Hepatic stellate cell (primary cell): ENCODE data around the gene KLK8.

Experiments used
- DNase-seq: peaks from one replicate; pipeline ENCODE4 v3.0.0; 2011; ENCODE audit warnings: low spot score

The KLK8 gene

GRCh38 chr19:51001515-51001914, at the start of gene KLK8:
Gene KLK8, minus strand, starts transcription at chr19:51001604. Its CDS starts 437 bp downstream, at chr19:51001167.
- no peak for DNase-seq

GRCh38 chr19:51047031-51047335, 45.6 kb upstream of the KLK8 start:
- no peak for DNase-seq

- no peak for DNase-seq
Observed at GRCh38 chr19:51044327-51044726, 42.9 kb upstream of the KLK8 start.

- DNase-seq = no peak
Observed at GRCh38 chr19:51043497-51043896, 42.1 kb upstream of the KLK8 start.

- no peak for DNase-seq
Observed at GRCh38 chr19:51040151-51040550, 38.7 kb upstream of the KLK8 start.

GRCh38 chr19:51036519-51036918, 35.1 kb upstream of the KLK8 start:
- no peak for DNase-seq

GRCh38 chr19:51034704-51035103, 33.3 kb upstream of the KLK8 start, which contains the start of gene KLK12:
Gene KLK12, minus strand, starts transcription at chr19:51035002. Its CDS starts 381 bp downstream, at chr19:51034621.
- no peak for DNase-seq

- no peak for DNase-seq
Observed at GRCh38 chr19:51031880-51032225, 30.4 kb upstream of the KLK8 start.

- DNase-seq = no peak
Observed at GRCh38 chr19:51031220-51031879, 29.9 kb upstream of the KLK8 start.

- no peak for DNase-seq
Observed at GRCh38 chr19:51030631-51031030, 29.2 kb upstream of the KLK8 start.

GRCh38 chr19:51029718-51030117, 28.3 kb upstream of the KLK8 start:
- DNase-seq = no peak

- DNase-seq = no peak
Observed at GRCh38 chr19:51027873-51028272, 26.5 kb upstream of the KLK8 start.

- DNase-seq = no peak
Observed at GRCh38 chr19:51027126-51027806, 25.9 kb upstream of the KLK8 start.

GRCh38 chr19:51026554-51026831, 25.1 kb upstream of the KLK8 start, which contains the start of gene KLK11:
Gene KLK11, minus strand, starts transcription at chr19:51026616. Its CDS starts 985 bp downstream, at chr19:51025631.
- DNase-seq = no peak

GRCh38 chr19:51025809-51026553, 24.6 kb upstream of the KLK8 start:
- DNase-seq = no peak

GRCh38 chr19:51025401-51025800, 24.0 kb upstream of the KLK8 start:
- DNase-seq = no peak

GRCh38 chr19:51024924-51025323, 23.5 kb upstream of the KLK8 start:
- DNase-seq = no peak

- no peak for DNase-seq
Observed at GRCh38 chr19:51023946-51024345, 22.5 kb upstream of the KLK8 start.

GRCh38 chr19:51022526-51022925, 21.1 kb upstream of the KLK8 start:
- no peak for DNase-seq

- peak; percentile 51 for DNase-seq
Observed at GRCh38 chr19:51020988-51021651, 19.7 kb upstream of the KLK8 start.

GRCh38 chr19:51019544-51019925, 18.1 kb upstream of the KLK8 start, which contains the start of gene KLK10:
Gene KLK10, minus strand, starts transcription at chr19:51019709. Its CDS starts 579 bp downstream, at chr19:51019130.
- no peak for DNase-seq

- DNase-seq = no peak
Observed at GRCh38 chr19:51018745-51019543, 17.5 kb upstream of the KLK8 start.
